Right ventricle myocardium inferior (tissue), 1 donor: ENCODE results near the gene CRISPLD2. TPM values are rescaled to one million over a fixed set of nuclear protein-coding genes. Genes with fewer than 3 reads are reported as not detected.

ENCODE experiments used
- ATAC-seq: fragments of 200-7000 bp; cut with Tn5 transposase; one replicate; pipeline ENCODE4 v1.9.1; 2020; ENCODE audit warnings: mild to moderate bottlenecking, moderate library complexity
- DNase-seq: peaks from one replicate; pipeline ENCODE4 v3.0.0; 2021; ENCODE audit errors: missing footprints
- intact Hi-C: fragments of 100-400 bp; cut with DNase I; formaldehyde crosslinking; loops from one replicate; pipeline ENCODE4 v1.11.0; 2022
- total RNA-seq: library from RNA; stranded (reverse); fragmentation: NEBNext Ultra II Directional; extraction: Animal tissue kit (Norgen Biotek cat#: 25700); gene quantifications from one replicate; pipeline ENCODE4 v1.2.1, GENCODE V29; 2021
- donor health status: DM: no; HTN: yes; CAD: no; lungs with severe emphysema.

CRISPLD2 gene
- total RNA-seq, 1 donor from 2014 or later = 38.1 TPM

GRCh38 chr16:84833542-84834402 is 14.0 kb downstream of the CRISPLD2 start:
- intact Hi-C loops = loop anchor here (5.0 kb wide), 1 partner anchor 94 kb away; no protein-coding TSS in a partner anchor
- ATAC-seq (no peak), DNase-seq (no peak)

- no peak for DNase-seq
- no peak for ATAC-seq
- intact Hi-C loops = loop anchor here (5.0 kb wide), 1 partner anchor 93 kb away; no protein-coding TSS in a partner anchor
These were observed 14.6 kb downstream of the CRISPLD2 start for GRCh38 chr16:84834403-84834772.

DNA sequence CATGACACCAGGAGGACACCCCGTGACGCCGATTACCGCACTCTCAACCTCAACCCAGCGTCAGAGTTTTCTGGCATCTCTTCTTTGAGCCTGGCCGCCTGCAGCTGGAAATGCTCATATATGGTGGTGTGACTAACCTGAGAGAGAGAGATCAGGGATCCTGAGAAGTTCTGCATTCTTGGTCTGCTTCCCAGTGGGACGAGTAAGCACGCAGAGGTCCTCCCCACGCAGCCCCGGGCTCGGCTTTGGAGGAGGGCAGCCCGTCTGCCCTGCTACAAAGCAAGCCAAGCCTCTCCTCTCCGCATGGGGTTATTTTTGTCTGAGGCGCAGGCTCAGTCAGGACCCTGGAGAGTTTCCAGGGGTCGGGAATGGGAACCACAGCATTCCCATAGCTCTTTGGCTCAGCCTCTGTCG is 16.5 kb downstream of the CRISPLD2 start:
- ATAC-seq (peak; percentile 69), DNase-seq (no peak)
- intact Hi-C loops = no loop called here

- no peak for ATAC-seq
- intact Hi-C loops = no loop called here
- no peak for DNase-seq
These were observed 17.2 kb downstream of the CRISPLD2 start for GRCh38 chr16:84836967-84837366.

GRCh38 chr16:84838383-84838948 is 18.7 kb downstream of the CRISPLD2 start:
- DNase-seq = no peak
- ATAC-seq = no peak
- intact Hi-C loops = no loop called here

DNA sequence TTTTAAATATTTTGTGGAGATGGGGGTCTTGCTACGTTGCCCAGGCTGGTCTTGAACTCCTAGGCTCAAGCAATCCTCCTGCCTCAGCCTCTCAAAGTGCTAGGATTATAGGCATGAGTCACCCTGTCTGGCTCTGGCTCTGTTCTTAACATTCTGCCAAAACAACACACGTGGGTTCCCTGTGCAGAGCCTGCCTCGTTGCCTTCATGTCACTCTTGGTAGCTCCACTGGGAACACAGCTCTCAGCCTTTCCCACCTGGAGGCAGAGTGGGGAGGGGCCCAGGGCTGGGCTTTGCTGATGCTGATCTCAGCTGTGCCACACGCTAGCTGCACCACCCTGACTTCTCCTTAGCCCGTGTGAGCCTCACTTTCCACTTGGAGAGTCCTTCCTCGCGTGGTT is 19.3 kb downstream of the CRISPLD2 start:
- intact Hi-C loops = no loop called here

DNA sequence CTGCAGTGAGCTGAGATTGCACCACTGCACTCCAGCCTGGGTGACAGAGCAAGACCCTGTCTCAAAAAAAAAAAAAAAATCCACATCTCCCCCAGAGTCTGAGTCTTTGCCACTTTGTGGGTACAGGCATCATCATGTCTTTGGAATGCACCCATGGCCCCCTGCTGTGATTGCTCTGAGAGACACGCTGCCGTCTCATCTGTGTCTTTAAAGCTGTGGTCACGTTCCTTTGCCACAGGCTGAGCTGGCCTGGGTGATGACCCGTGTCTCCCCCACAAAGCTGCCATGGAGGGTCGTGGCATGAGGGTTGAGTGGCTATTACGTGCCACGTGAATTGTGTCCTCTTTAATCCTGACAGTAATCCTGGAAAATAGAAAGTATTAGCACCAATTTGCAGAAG is 20.2 kb downstream of the CRISPLD2 start:
- intact Hi-C loops = loop anchor here (5.0 kb wide), 1 partner anchor 38 kb away; no protein-coding TSS in a partner anchor
- DNase-seq (no peak), ATAC-seq (no peak)

More for the DNA sequence above, 19.3 kb downstream of the CRISPLD2 start:
- ATAC-seq (no peak), DNase-seq (no peak)

DNA sequence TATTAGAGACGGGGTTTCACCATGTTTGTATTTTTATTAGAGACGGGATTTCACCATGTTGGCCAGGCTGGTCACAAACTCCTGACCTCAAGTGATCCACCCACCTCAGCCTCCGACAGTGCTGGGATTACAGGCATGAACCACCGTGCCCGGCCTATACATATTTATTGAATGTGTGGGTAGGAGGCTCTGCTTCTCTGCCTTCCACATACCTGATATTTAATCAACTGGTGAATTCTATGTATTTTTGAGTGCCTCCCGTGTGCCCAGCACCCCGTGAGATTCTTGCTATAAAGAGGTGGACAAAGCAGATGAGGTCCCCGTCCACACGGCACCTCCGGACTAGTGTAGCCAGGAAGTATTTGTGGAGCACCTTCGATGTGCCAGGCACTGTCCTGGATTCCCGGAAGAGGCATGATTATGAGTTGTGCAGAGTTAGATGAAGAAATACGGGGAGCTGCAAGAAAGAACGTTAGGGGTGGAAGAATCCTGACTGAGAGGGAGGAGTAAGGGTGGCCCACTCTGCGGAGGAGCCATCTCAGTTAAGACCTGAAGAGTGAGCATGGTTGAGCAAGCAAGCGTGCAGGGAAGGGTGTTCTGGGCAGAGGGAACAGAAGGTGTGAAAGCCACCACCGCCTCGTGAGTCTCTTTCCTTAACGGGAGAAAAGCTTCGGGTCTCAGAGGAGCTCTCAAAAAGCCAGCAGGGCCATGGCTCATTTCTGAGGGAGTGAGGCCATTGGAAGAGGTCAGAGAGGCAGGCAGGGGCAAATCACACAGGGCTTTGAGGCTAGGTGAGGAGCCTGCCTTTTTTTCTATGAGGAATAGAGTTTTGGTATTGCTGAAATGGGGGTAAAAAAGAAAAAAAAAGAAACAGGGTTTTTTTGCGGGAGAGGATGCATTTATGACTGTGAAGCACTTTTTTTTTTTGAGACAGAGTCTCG is 21.2 kb downstream of the CRISPLD2 start:
- intact Hi-C loops = loop anchor here (5.0 kb wide), 1 partner anchor 39 kb away; no protein-coding TSS in a partner anchor
- DNase-seq (no peak), ATAC-seq (no peak)

- DNase-seq (peak; percentile 67), ATAC-seq (no peak)
- intact Hi-C loops = loop anchor here (5.0 kb wide), 1 partner anchor 40 kb away; no protein-coding TSS in a partner anchor
These were observed 22.1 kb downstream of the CRISPLD2 start for GRCh38 chr16:84841787-84842300.

DNA sequence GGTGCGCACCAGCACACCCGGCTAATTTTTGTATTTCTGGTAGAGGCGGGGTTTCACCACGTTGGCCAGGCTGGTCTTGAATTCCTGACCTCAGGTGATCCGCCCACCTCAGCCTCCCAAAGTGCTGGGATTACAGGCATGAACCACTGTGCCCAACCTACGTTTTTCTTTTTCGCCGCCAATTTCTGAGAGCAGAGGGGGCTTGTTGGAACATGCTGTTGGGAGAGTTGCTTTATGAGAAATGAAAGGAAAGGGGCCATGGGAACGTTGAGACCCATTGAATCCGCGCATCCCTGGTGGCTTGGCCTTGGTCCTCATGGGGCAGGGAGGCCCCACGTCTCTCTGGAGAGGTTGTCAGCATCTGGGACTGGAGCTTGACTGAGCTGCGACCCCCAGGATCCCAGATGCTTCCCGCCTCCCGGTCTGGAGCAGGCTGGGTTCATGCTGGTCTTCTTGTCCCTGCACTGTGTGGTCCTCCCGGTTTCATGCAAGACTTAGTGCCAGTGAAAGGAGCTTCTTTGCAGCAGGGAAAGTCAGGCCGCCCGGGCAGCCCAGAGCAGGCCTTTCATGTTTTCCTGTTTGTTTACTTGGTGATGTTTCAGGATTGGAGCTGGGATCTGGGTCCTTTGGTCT is 22.8 kb downstream of the CRISPLD2 start:
- DNase-seq = no peak
- ATAC-seq = peak; percentile 13
- intact Hi-C loops = loop anchor here (5.0 kb wide), 1 partner anchor 40 kb away; no protein-coding TSS in a partner anchor

DNA sequence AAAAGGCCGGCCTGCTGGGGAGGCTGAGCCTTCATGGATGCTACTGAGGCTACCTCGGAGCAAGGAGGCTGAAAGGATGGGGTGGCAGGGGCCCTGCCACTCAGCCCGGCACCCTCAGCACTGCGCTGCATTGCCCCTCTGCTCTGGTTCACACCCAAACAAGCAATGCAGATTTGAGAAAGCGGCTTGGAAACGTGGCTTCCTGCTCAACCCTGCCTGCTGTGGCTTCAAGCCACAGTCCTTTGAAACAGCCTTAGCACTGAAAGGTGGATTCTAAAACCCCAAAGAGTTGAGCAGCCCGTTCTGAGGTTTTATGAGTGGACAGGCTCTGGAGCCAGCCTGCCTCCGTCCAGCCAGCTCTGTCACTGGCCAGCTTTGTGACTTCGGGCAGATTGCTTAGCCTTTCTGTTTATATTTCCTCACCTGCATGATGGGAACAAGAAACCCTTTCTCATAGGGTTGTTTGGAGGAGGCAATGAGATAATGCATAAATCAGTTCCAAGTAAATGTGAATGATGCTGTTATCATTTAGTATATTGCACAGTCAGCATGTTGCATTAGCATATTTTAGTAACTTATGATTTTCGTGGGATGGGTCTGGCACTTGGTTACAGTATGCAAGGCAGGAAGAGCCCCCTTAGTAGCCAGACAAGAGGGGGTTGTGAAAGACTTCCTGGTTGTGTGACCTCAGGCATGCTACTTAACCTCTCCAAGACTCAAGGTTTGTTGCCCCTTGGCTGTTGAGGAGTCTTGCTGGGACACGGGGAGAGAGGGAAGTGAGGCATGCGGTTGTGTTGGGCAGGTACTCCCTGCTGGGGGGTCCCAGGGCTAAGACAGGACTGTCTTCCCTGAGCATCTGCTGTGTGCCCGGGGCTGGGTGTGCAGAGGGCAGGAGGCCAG is 23.6 kb downstream of the CRISPLD2 start:
- DNase-seq (no peak), ATAC-seq (no peak)
- intact Hi-C loops = loop anchor here (5.0 kb wide), 1 partner anchor 41 kb away; no protein-coding TSS in a partner anchor

DNA sequence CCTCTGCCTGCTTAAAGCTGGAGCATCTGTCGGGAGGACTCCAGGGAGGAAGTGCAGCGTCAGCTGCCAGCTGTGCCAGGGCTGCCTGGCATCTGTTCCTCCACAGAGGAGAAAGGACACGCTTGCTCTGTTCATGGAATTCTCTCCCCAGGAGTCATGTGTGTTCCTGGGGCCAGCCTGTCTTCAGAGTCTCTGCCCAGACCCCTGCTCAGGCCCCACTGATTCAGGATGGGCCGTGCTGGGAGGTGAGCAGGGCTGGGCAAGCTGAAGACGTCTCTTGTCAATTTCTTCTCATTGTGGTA is 24.2 kb downstream of the CRISPLD2 start:
- DNase-seq (peak; percentile 79), ATAC-seq (peak; percentile 47)
- intact Hi-C loops = loop anchor here (5.0 kb wide), 1 partner anchor 42 kb away; no protein-coding TSS in a partner anchor

GRCh38 chr16:84844559-84845495 is 25.0 kb downstream of the CRISPLD2 start:
- intact Hi-C loops = loop anchor here (5.0 kb wide), 1 partner anchor 43 kb away; no protein-coding TSS in a partner anchor
- DNase-seq = no peak
- ATAC-seq = peak; percentile 36

DNA sequence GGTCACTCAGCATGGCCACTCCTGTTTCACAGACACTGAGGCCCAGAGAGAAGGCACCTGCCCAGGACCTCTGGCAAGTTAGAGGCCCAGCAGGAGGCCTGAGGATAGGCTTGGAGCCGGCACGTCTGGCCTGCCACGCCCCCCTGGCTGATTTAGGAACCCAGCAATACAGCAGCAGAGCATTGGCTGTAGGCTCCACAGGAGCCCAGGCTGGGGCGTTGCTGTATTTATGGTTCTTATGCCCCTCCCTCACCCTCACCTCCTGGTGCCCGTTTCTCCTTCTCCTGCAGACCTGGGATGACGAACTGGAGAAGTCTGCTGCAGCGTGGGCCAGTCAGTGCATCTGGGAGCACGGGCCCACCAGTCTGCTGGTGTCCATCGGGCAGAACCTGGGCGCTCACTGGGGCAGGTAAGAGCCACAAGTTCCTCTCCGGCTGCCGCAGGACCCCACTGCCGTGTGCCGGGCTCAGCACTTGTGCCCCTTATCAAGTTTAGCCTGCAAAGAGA is 25.8 kb downstream of the CRISPLD2 start:
- ATAC-seq (no peak), DNase-seq (no peak)
- intact Hi-C loops = no loop called here

DNA sequence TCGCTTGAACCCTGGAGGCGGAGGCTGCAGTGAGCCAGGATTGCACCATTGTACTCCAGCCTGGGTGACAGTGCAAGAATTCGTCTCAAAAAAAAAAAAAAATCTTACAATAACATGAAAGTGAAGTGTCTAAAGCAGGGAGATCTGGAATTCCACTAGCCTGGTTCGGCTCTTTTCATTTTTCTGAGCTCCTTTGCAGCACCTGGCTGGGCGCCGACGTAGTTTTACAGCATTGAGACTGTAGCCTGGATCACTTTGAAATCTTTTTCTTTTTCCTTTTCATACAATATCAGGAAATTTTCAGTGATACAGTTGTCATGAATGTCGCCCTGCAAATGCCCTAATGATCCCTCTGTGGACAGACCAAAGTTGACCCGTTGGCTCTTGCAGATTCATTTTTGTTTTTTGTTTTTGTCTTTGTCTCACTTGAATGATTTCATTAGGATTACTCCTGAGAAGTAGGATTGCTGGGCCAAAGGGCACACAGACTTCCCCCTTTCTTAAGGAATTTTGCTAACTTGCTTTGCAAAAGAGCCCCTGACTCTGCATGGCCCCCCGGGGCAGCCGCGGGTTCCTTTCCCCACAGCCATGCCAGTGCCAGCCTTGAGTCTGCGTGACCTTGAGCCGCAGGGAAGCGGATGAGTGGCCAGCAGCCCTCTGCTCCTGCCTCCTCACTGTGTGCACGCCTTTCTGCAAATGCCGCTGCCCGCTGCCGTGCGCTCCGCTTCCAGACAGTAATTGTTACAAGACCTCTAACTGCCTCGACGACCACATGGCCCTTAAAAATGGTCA is 28.0 kb downstream of the CRISPLD2 start:
- intact Hi-C loops = no loop called here
- ATAC-seq (no peak), DNase-seq (no peak)
